ENCODE results near the gene ANKRD11.

GRCh38 chr16:89323120-89323960 is 167.0 kb downstream of the ANKRD11 start:
- no peak for TF ChIP-seq CTCF (IDR thresholded peaks at IDR 0.05; ENCODE audit: insufficient read depth, low read length, poor library complexity, severe bottlenecking)
- no peak for TF ChIP-seq EZH2phosphoT487 (conservative IDR thresholded peaks at IDR 0.05; ENCODE audit: low read length)

All from SU-DHL-6 (cell line).